ENCODE data around the gene DNM1. TPM values are rescaled to one million over a fixed set of nuclear protein-coding genes. Genes with fewer than 3 reads are reported as not detected.

DNM1 gene
- total and polyA plus RNA-seq, 2 of the 8 experiments (the other 6 are each of a cell fraction or from before 2014, with no cell fraction given) = 34.3 to 62.7 TPM

DNA sequence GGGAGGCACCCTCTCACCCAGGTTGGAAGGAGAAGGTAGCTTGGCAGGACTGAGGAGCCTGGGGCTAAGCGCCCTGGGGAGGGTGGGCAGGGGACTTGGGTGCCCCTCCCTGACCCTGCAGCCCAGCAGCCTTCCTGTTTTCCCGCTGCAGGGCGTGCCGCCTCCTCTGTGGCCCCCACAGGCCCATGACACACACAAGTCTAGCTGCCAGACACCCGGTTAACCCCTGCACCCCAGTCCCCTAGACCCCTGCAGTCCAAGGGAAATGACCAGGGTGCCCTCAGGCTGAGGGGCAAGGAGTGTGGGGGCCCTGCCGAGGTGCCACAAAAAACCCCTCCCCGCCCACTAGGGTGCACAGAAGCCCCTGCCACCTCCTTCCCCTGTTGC is 39.6 kb downstream of the DNM1 start:
- 93% methylated on average over 3 of the region's 7 CpGs; no CpG with 5 or more reads in 1 of the 2 experiments for WGBS, 2 experiments (ENCODE audit: extremely low coverage in 1 of 2, insufficient coverage in 1 of 2, insufficient read length in 1 of 2, insufficient replicate concordance in 2 of 2, low coverage in 1 of 2, low lambda C conversion rate in 2 of 2, missing lambda C conversion rate in 1 of 2)
- peaks cover 2 to 6% of the 10 kb centered on the region in 2 experiments for H4K20me1 ChIP-seq (replicated peaks in 1 of 2; ENCODE audit: control insufficient read depth in 1 of 2, insufficient read depth in 2 of 2, low read length in 2 of 2)
- H3K27ac ChIP-seq (ENCODE audit: low read depth, low read length) = no peak overlapping the region
- DNase-seq (ENCODE audit: low read depth in 1 of 2, low spot score in 2 of 2) (no peak), FAIRE-seq (no peak)
- H3K79me1 ChIP-seq (ENCODE audit: low read depth, low read length) = no peaks in the 10 kb centered on the region
- no peak overlapping the region for H2AK5ac ChIP-seq (ENCODE audit: low read depth, low read length)
- H3K9ac ChIP-seq (replicated peaks in 1 of 4; ENCODE audit: extremely low read depth in 1 of 4, low read depth in 3 of 4, low read length in 3 of 4) = no peak overlapping the region
- peaks cover 0 to 11% (median 4%) of the 10 kb centered on the region in 4 experiments; a peak in 2 of 8 replicates for H3K36me3 ChIP-seq (ENCODE audit: control insufficient read depth in 2 of 4, insufficient read depth in 4 of 4, low read length in 3 of 4)
- H3K18ac ChIP-seq (ENCODE audit: extremely low read depth, low read length) = no peak overlapping the region
- H3K23me2 ChIP-seq (ENCODE audit: low read depth, low read length) = peaks cover 7% of the 10 kb centered on the region; the same call in 1 of the 2 replicates
- peaks cover 3 to 19% (median 10%) of the 10 kb centered on the region in 4 experiments for H3K4me1 ChIP-seq (replicated peaks in 1 of 4; ENCODE audit: control insufficient read depth in 3 of 4, insufficient read depth in 4 of 4, low read length in 3 of 4)
- H4K91ac ChIP-seq (replicated peaks; ENCODE audit: insufficient read length, low read length) = no peak overlapping the region
- H2BK15ac ChIP-seq (ENCODE audit: low read length) = no peak overlapping the region
- no peak overlapping the region for H2AFZ ChIP-seq (ENCODE audit: low read length)
- no peak overlapping the region for H4K5ac ChIP-seq (ENCODE audit: insufficient read length, low read depth, low read length)
- ChIA-PET POLR2A (ENCODE audit: partially characterized antibody) (interaction anchor here (0.7 to 3.7 kb wide), 4 partner anchors 12 to 52 kb away, joined by 3 to 16 read pairs (median 3); no protein-coding TSS in a partner anchor), CTCF (ENCODE audit: partially characterized antibody) (interaction anchor here (0.6 kb wide), 1 partner anchor 25 kb away, joined by 3 read pairs; no protein-coding TSS in a partner anchor)
- H2BK120ac ChIP-seq (replicated peaks; ENCODE audit: low read depth, low read length) = no peak overlapping the region
- H3K56ac ChIP-seq (replicated peaks; ENCODE audit: insufficient read length, low read depth, low read length) = no peak overlapping the region
- H2BK12ac ChIP-seq (ENCODE audit: low read depth, low read length) = no peak overlapping the region
- H3K23ac ChIP-seq (ENCODE audit: insufficient read length) = no peak overlapping the region
- no peak overlapping the region for H3K4ac ChIP-seq (replicated peaks; ENCODE audit: insufficient read length, low read depth, low read length)
- no peaks in the 10 kb centered on the region for H3K9me3 ChIP-seq (ENCODE audit: insufficient read depth in 2 of 2, low read depth in 1 of 2, low read length in 1 of 2)
- H3K14ac ChIP-seq (ENCODE audit: insufficient read length) = no peak overlapping the region
- TF ChIP-seq POLR2AphosphoS5 (IDR thresholded peaks at IDR 0.05; ENCODE audit: low read depth, low read length) (0 out of 2 replicates have a peak, but pooled peaks have one; percentile 19), BACH1 (IDR thresholded peaks at IDR 0.05; ENCODE audit: low read length) (no peak), SIX5 (IDR thresholded peaks at IDR 0.05; ENCODE audit: low read depth, low read length) (no peak), CREB1 (IDR thresholded peaks at IDR 0.05) (no peak)
- H2BK5ac ChIP-seq (ENCODE audit: low read depth, low read length) = no peak overlapping the region
- no peak overlapping the region for H3K4me3 ChIP-seq (ENCODE audit: extremely low read depth in 1 of 4, insufficient read depth in 2 of 4, low read depth in 3 of 4, low read length in 4 of 4)
- no peak overlapping the region for H4K8ac ChIP-seq (ENCODE audit: extremely low read depth, insufficient read depth, low read length)
- no peak overlapping the region for H3K4me2 ChIP-seq (ENCODE audit: insufficient read depth in 1 of 2, low read depth in 2 of 2, low read length in 2 of 2)
- no peaks in the 10 kb centered on the region for H3K27me3 ChIP-seq (replicated peaks in 1 of 4; ENCODE audit: control insufficient read depth in 3 of 4, extremely low read depth in 1 of 4, insufficient read depth in 3 of 4, low read length in 3 of 4)
- no peaks in the 10 kb centered on the region for H3K79me2 ChIP-seq (ENCODE audit: control insufficient read depth in 1 of 2, insufficient read depth in 2 of 2, low read length in 2 of 2)
- no peak overlapping the region for H2BK20ac ChIP-seq (ENCODE audit: low read length)
